Ovary (tissue), 3 donors: ENCODE data around the gene PIK3AP1.

Source experiments
- CTCF ChIP-seq, 3 donors: fragments of 450-650 bp in 2 of 3; fragments of 200-600 bp in 1 of 3; IDR thresholded peaks; one replicate each; pipeline versions ENCODE4 v1.5.1 to v1.8.0; 2016 to 2022; ENCODE audit warnings: antibody characterized with exemption in 3 of 3, mild to moderate bottlenecking in 1 of 3
- EP300 ChIP-seq: sonication (generic); formaldehyde crosslinking; IDR thresholded peaks from one replicate; pipeline ENCODE4 v1.6.1; 2017; ENCODE audit warnings: antibody characterized with exemption
- POLR2A ChIP-seq: fragments of 450-650 bp; IDR thresholded peaks from one replicate; pipeline ENCODE4 v1.6.1; 2017; ENCODE audit warnings: antibody characterized with exemption, mild to moderate bottlenecking, moderate library complexity
- donor health status: DM: no; HTN: no; CAD: no.

- TF ChIP-seq POLR2A = no peak
- TF ChIP-seq EP300 = no peak
- TF ChIP-seq CTCF (IDR thresholded peaks at IDR 0.05) = no peak
These were observed 1.9 kb downstream of the PIK3AP1 start for GRCh38 chr10:96718304-96718990.
